ENCODE measurements around the gene ARL8A.
"Not testable (repeated sequence)": the region's sequence is repeated elsewhere in the genome, so short reads cannot be mapped to it uniquely, and the experiment has no call there.

Gene ARL8A

DNA sequence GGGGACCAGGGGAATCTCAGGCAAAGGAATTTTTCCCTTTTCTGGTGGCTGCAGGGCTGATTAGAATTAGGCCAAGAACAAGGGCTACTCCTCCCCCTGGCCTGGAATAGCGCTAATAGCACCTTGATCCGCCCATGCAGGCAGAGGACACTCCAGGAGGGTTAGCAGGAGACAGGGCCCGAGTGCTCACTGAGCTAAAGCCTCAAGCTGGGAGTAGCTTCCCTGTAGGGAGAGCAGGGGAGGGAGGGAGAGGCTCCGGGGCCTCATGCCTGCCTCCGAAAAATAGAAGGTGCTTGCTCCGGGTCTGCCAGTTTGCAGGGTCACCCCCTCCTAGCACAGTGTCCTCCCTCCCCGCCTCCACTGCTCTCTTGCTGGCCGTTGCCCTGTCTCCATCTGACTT is 12.1 kb upstream of the ARL8A start:
- DNase-seq, result no peak

DNA sequence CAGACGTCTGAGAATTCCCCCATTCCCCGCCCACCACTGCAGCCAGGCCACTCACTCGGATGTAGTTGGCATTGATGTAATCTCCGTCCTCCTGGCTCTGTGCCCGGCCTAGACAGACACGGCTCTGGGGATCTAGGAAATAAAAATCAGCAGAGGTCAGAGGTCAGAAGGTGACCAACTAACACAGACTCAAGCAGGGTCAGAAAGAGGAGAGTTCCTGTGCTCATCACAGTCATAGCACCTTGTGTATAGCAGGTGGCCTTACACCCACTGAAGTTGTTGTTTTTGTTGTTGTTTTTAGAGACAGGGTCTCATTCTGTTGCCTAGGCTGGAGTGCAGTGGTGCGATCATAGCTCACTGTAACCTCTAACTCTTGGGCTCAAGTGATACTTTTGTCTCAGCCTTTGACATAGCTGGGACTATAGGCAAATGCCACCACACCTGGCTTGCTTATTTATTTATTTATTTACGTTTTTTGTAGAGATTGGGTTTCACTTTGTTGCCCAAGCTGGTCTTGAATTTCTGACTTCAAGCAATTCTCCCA is 11.0 kb upstream of the ARL8A start:
- DNase-seq, result no peak

DNA sequence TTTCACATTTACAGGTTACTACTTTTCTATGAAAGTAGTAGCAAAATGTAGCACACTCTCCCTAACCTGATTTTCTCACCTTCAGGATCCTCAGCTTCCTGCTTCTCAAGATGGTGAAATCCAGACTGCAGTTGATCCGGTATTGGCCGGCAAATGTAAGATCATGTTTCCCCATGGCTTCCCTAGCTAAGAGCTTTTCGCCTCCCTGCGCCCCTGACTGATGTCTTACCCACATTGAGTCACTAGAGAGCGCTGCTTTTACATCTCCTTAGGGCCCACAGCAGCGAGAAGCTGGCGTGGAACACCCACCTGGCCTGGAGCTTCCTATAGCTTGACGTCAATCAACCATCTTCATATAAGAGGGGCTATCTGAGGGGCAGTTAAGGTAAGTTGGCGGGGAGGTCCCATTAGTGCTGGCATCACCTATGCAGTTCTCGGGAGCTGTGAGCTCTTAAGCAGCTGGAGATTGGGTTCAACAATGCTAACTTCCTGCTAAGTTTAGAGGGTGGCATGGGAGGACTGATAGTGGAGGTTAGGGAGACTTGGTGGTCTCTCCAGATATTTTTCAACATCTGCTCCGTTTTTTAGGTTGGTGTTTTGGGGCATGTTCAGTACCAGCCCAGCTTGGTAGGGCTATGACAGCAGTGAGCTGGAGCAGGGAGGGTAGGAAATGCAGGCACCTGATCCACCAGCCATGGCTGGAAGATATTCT is 10.4 kb upstream of the ARL8A start:
- DNase-seq, result no peak

DNA sequence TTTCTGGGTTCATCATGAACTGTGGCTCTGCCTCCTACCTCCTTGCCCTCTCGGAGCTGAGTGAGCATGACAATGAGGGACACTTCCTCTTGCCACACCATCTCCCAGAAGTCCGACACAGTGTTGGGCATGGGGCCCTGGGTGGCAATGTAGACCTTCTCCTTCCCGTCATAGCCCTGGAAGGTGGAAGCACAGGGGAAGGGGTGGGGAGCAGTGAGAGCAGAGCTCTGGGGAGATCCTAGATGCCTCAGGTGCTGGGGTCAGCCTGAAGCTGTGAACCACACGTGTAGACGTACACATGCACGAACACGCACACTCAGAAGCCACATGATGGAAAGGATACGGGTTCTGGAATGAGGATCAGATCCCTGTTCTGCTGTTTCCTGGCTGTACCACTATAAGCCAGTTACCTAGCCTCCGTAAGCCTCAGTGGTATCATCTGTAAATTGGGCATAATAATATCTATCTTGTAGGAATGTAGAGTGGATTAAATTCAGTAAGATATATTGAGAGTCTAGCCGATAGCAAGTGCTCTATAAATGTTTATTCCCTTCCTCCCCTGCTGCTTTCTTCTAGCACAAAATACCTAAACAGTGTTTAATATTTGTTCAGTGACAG is 9.7 kb upstream of the ARL8A start:
- no peak for DNase-seq

DNA sequence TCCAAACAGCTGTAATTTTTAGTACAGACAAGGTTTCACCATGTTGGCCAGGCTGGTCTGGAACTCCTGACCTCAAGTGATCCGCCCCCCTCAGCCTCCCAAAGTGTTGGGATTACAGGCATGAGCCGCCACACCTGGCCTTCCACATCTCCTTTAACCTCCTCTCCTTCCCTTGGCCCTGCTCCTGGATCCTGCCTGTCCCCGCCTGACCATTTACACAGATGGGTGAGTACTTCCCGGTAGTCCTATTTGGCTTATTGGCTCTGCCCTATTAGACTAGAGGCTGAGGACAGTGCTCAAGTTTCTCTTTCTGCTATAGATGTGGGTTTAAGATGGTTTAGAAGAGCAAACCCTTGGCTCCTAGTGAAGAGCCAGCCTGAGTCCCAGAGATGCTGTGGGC is 8.7 kb upstream of the ARL8A start:
- no peak for DNase-seq

DNA sequence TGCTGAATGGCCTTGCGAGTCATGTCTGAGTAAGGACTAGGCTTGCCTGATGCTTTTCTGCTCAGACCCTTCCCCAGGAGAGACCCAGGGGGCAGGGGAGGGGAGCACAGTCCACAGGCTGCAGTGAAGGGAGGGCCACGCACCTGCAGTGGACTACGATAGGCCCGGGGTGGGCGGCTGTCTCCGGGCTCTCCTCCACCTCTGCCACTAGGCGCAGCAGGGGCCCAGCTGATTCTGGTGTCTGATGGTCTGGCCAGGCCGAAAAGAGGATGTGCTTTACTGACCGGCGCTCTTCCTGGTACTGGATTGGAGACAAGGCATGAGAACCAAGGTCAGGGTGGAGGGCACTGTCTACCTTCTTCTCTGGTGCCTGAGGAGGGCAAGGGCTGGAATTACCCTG is 7.9 kb upstream of the ARL8A start:
- no peak for DNase-seq

DNA sequence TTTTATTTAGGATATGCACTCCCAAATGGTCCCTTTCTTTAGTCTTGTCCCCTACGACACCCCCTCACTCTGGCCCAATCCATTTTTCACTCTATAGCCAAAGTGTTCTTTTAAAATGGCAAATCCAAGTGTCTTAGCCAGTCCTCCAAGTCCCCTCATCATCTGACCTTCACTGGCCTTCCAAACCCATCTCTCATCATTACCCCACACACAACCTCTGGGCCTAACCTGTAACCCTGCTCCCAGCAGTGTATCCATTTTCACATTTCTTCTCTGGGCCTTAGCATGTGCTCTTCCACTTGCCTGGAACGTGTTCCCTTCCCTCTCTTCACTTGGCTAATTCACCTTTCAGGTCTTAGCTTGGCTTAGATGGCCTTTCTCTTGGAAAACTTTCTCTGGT is 6.5 kb upstream of the ARL8A start:
- DNase-seq, result no peak

DNA sequence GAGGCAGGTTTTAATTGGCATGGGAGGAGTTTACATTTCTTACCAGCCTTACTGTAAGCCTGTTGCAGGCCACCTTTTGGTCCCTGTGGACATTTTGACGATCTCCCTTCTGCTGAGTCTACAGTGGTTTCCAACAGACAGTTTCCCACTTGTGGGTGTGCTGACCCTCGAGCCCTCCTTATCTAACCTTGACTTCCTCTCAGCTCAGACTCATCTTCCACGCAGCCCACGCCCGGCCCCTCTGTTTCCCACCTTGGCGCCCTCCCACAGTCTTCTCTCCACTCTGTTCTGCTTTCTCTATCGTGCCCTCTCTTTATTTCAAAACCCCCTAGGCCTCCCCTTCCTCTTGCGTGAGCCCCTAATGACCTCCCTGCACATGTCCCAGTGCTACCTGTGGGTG is 6.1 kb upstream of the ARL8A start:
- no peak for DNase-seq

DNA sequence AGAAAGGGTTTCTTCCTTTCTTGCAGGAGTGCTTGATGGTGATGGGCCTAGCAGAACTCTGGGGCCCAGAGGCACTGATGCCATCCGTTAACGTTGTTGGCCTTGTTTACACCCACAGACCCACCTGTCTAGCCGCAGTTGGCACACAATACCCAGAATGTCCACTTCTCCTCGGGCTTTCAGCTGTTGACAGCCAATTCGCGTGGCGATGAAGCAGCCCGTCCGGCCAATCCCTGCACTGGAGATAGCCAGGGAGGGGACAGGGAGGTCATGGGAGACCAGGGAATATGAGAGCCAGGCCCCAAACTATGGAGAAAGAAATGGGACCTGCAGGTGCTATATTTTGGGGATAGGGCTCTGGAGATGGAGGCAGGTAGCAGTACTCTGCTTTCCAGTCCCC is 5.7 kb upstream of the ARL8A start:
- no peak for DNase-seq

DNA sequence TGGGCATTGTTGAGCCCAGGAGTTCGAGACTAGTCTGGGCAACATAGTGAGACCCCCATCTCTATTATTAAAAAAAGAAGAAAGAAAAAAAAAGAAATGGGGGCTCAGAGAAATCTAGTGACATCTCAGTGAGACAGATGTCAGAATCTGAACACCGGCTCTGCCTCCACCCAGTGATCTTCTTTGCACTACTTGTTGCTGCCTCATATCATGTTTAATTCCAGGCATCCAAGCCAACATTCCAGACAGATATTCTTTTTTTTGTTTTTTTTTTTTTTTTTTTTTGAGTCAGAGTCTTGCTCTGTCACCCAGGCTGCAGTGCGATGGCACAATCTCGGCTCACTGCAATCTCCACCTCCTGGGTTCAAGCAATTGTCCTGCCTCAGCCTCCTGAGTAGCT is 5.0 kb upstream of the ARL8A start:
- no peak for DNase-seq

DNA sequence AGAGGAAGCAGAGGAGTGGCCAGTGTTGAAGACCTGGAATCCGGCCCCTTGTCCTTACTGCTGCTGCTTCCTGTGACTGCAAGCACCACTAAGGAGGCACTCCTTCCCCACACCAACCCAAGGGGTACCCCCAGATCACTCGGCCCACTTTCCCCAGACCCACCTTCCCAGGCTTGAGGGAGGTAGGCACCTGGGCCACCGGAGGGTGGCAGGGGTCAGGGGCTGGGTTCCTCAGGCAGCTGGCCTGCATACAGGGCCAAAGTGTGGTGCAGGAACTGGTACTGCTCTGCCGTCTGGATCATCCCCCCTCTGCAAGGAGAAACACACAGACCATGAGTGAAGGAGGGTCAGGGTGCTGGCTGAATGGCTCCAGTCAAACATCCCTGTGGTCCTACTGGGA is 3.9 kb upstream of the ARL8A start:
- DNase-seq, result no peak

DNA sequence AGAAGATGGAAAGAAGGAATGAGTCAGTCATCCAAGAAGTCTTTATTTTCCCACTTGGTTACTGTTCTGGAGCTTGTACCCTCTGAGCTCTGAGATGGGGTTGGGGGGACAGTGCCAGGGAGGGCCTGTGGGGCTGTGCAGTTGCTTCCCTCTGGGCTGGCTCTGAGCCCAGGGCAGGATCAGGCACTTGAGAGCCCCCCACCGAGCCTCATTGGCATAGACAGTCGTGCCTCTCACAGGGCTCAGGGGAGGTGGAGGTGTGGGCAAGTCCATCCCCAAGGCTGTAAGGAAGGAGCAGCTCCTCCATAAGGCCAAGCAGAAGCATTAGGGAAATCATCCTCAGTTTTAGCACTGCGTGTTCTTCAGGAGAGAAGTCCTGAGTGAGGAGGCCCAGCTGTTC is 2.5 kb upstream of the ARL8A start:
- no peak for DNase-seq

DNA sequence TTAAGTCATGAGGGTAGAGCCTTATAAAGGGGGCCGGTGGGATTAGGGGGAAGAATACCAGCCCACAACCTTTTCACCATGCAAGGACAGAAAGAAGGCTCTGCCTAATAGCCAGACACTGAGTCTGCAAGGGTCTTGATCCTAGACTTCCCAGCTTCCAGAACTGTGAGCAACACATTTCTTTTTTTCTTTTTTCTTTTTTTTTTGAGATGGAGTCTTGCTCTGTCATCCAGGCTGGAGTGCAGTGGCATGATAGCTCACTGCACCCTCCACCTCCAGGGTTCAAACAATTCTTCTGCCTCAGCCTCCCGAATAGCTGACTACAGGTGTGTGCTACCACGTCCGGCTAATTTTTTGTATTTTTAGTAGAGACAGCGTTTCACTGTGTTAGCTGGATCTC is 1.7 kb upstream of the ARL8A start:
- DNase-seq, result no peak

DNA sequence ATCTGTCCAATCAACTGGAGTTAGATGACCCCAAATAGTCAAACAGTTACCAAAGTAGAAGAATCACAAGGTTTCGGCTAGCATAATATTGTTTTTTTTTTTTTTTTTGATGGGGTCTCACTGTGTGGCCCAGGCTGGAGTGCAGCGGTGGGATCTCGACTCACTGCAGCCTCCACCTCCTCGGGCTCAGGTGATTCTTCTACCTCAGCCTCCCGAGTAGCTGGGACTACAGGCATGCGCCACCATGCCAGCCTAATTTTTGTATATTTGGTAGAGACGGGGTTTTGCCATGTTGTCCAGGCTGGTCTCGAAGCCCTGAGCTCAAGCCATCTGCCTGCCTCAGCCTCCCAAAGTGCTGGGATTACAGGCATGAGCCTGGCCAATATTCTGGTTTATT is 1.2 kb upstream of the ARL8A start:
- DNase-seq, result not testable (repeated sequence)

DNA sequence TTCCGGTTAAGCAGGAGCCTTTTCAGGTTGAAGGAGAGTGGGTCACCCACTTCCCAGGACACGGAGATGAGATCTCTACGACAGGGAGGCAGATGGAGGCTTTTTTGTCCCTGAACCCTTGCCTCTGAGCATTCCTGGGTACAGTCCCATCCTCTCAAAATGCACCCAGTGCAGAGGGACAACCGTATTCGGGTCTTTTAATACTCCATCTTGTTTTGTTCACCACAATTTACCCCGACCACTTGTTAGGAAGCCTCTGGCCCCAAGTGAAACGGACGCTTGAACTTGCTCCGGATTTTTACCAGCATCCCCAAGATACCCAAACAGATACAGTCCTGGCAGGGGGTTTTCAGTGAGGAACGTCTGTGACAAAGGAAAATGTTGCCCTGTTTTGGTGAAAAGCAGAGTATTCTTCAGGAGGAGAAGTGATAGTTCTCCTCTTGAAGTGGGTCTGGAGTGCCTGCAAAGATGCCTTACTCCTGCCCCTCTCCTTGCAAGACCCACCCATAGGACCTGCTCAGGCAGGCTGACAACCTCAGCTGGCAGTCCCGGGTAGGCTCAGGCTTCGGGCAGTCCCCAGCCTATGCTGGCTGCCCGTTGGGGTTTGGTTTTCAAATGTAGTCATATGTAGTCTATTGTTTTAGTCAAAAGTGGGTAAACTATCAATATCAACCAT is 669 bp upstream of the ARL8A start:
- no peak for DNase-seq

DNA sequence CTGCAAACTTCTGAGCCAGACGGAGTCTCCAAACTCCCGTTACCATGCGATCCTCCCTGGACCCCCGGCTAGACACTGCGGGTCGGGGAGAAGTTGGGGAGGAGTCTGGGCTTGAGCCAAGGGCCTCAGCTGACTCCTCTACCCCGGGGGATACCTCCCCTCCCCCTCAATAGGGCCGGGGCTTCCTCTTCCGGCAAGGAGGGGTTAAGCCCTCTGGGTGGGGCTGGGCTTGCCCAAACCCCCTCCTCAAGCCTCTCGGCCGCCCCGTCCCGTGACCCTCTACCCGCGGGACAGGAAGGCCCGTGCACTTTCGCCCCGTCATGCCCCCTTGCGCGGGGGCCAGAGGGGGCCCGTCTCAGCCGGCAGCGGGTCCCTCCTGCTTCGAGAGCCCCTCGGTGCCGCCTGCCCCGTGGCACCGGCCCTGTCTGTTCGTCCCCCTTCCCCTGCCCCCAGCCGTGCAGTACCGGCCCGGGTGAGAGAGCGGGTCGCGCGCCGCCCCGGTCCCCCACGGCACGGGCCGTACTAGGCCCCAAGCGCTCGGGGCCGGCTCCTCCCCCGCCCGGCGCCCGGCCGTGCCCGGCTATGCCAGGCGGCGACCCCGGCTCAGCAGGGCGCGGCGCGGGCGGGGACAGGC is 652 bp downstream of the ARL8A start:
- DNase-seq, result peak; percentile 39

DNA sequence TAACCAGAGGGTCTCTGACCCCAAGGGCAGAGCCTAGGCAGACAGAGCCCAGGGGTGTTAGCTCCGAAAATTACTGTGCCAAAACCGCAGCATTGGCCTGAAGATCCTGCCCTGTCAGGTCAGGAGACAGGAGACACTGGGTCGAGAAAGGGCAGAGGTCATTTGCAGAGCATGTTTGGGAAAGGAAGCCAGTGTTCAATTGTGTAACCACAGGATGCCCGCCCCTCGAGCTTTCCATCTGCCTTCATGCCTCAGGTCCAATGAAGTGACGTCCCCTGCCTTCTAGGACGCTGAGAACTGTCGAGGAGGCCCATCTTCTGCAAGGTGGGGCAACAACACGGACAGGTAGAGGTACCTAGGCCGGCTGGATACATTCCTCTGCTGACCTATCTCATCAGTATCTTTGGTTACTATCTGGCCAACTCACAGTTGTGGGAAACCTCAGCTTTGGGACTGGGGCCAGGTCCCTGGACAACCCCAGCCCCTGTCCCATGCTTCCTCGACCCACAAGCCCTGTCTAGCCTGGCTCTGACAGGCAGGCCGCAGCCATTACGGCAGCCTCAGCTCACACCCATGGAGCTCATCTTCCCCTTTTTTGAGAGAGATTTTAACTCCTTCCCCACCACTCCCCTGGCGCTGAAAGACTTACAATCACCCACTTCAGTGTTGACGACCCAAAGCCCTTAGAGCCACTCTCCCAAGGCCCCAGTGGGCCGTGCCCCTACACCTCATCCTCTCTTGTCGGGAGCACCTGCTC is 1.3 kb downstream of the ARL8A start:
- DNase-seq, result no peak

DNA sequence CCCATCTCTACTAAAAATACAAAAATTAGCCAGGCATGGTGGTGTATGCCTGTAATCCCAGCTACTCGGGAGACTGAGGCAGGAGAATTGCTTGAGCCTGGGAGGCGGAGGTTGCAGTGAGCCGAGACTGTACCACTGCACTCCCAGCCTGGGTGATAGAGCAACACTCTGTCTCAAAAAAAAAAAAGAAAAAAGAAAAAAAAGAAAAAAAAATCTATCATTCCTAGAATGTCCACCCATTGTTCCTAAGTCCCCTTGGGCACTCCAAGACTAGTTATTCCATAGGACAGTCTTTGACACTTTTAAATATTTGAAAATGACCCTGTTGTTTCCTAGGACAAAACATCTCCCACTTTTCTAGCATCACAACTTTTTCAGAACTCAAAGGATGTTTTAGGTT is 3.1 kb downstream of the ARL8A start:
- not testable (repeated sequence) for DNase-seq

DNA sequence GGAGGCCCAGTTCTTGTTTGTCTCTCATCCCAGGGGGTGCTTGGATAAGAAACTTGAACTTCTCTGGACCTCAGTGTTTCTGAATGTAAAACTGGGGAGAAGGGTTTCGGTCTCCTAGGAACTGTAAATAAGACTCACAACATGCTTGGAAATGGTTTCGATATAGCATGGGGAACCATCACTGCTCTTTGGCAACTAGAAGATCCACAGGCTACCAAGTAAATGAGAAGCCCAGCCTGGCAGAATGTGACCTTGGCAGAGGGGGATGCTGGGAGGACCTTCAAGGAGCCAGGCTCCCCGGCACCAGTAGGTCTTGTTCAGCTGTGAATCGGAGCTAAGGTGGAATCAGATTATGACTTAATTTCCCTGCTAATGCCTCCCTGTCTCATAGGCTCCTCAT is 3.7 kb downstream of the ARL8A start:
- no peak for DNase-seq

DNA sequence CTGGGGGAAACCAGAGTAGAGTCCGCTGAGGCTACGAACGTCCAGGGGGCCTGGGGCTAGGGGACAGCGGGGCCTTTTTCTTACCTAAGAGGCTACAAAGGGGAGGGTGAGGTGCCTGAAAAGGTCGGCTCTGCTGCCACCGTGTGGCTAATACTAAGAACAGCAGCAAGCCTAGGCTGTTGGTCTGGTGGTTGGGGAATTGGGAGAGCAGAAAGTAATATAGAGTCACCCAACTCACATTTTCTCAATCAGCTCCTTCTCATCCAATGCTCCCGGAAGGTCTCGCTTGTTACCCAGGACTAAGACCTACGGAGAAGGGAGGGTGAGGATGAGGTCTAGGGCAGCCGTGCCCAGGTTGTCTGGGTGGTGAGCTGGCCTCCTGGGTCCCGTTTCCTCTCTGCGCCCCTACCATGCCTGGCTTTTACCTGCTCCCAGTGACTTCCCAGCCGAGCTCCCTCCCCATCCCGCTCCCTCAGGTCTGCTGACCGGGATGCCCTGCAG is 9.3 kb downstream of the ARL8A start:
- peak; percentile 69 for DNase-seq

DNA sequence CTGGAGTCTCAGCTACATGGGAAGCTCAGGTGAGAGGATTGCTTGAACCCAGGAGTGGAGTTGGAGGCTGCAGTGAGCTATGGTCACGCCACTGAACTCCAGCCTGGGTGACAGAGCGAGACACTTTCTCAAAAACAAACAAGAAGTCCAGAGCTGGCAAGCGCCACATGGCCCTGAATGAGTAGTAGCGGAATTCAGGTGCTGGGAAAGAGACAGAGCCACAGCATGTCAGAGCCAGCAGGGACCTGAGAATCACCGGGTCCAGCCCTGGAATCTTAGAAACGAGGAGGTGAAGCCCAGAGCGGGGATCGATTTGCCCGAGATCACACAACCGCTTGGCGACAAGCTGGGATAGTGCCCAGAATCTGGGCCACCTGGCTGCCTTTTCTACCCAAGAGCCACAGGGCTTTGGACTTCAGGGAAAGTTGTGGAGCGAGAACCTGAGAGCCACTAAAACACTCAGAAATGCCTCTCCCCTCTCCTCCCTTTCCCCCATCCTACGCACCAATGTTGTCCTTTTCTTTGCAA is 9.8 kb downstream of the ARL8A start:
- no peak for DNase-seq

DNA sequence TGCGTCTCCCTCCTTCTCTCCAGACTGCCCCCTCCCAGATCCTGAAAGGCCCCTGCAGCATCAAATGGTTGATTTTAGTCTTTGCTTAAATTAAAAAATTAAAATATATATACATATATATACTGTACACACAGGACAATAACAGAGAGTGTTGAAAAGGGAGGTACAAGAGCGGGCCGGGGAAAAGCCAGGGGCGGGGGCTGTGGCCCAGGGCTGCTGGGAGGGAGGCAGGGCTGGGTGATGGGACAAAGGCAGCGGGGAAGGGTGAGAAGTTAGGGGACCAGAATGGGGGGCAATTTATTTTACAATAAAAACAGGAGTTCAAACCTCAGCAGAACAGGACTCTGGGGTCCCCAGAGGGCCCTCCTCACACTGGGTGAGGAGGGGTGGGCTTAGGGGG is 10.5 kb downstream of the ARL8A start:
- DNase-seq, result no peak

DNA sequence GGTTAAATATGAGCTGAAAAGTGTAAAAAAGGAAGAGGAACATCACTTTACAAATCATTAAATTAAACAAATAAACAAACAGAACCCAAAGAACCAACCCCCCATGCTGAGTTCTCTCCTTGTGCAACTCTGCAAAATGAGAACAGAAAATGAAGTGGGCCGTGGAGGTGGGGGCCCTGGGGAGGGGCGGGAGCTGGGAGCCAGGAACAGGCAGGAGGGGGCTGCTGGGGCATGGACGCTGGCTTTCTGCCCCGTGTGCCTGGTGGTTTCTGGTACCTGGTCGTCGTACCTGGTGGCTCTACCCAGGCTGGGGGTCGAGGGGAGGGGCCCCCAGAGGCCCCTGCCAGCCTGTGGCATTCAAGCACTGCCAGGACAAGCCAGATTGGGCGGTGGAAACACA is 11.0 kb downstream of the ARL8A start:
- no peak for DNase-seq
